Stimulated activated CD4-positive, alpha-beta T cell treated with anti-CD3 and anti-CD28 coated beads, Interleukin-12 subunit alpha, Interleukin-12 subunit beta, amount 100 ng/mL, for 4 hours (primary cell): ENCODE measurements around the gene MAZ.
"Not testable (repeated sequence)": the region's sequence is repeated elsewhere in the genome, so short reads cannot be mapped to it uniquely, and the experiment has no call there.

Experiments
- DNase-seq: peaks from one replicate; pipeline ENCODE4 v3.0.0-alpha.2; 2020

MAZ gene

DNA sequence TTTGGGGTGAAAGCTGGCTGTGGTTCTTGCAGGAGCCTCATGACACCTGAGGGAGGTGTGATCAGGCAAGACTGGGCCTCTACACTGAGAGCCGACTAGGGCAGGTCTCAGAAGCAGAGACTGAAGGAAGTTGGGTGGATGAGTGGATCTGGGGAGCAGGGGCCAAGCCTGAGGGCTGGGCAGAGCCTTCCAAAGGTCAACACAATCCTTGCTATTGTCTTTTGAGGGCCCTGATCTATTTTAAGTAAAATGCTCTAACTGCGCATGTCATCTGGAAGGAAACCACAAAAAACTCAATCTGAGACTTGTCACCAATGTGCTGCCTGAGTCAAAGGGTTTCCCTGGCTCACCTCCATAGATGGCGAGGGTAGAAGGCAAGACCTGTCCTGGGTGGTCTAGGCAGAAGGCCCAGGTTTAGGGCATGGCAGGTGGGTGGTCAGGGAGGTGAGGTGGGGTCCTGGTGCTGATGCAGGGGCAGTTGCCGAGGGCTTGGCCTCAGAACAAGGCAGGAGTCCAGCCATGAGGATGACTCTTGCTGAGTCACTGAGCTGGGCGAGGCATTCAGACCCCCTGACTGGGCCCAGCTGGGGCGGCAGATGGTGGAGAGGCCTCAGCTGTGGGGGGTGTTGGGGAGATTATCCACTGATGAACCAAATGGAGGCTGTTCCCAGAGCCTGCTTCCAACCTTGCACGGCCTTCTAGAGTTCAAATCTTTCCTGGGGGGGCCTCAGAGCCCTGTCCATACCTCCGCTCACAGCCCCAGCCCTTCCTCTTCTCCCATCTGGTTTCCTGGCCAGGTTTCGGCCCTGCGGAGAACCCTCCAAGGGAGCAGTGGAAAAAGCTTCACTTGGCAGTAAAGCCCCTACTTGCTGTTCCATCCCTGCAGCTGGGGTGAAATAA, 19.1 kb downstream of the MAZ start:
- no peak for DNase-seq

DNA sequence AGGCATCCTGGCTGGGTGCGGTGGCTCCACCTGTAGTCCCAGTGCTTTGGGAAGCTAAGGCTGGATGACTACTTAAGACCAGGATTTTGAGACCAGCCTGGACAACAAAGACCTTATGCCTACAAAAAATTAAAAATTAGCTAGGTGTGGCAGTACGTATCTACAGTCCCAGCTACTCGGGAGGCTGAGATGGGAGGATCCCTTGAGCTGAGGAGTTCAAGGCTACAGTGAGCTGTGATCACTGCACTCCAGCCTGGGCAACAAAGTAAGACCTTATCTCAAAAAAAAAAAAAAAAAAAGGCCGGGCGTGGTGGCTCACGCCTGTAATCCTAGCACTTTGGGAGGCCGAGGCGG, 20.0 kb downstream of the MAZ start:
- no peak for DNase-seq

DNA sequence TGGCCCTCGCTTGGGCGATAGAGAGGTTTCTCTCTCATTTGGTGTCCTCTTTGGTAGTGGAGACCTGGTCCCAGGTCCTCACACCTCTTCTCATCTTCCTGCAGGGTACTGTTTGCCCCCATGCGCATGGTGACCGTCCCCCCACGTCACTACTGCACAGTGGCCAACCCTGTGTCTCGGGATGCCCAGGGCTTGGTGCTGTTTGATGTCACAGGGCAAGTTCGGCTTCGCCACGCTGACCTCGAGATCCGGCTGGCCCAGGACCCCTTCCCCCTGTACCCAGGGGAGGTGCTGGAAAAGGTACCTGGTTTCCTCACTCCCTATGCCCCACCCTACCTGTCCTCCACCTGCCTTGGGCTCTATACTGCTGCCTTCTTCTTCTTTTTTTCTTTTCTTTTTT, 24.4 kb downstream of the MAZ start:
- no peak for DNase-seq

DNA sequence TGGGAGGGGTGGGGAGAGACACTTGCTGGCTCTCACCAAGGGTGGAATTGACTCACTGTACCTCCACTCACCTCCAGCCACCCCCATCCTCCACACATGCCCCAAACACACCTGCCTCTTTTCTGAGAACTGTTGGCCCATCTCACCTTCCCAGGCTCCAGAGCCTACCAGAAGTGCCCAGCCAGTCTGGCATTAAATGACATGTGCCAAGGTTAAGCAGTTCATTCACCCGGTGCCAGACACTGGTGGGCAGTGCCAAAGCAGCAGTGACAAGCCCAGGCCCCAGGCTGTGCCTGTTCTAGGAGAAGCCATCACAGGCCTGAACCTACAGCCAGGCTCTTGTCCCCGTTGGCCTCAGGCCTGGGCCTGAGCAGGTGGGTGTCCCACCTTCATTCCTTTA, 25.2 kb downstream of the MAZ start:
- no peak for DNase-seq

DNA sequence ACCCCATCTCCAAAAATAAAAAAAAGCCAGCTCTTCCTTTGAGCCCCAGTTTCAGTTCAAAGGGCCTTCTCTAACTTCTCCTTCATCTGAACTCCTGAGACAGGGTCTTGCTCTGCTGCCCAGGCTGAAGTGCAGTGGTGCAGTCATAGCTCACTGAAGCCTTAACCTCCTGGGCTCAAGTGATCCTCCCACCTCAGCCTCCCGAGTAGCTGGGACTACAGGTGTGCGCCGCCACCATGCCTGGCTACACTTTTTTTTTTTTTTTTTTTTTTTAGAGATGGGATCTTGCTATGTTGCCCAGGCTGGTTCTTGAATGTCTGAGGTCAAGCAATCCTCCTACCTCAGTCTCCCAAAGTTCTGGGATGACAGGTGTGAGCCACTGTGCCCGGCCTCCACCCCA, 26.9 kb downstream of the MAZ start:
- not testable (repeated sequence) for DNase-seq

DNA sequence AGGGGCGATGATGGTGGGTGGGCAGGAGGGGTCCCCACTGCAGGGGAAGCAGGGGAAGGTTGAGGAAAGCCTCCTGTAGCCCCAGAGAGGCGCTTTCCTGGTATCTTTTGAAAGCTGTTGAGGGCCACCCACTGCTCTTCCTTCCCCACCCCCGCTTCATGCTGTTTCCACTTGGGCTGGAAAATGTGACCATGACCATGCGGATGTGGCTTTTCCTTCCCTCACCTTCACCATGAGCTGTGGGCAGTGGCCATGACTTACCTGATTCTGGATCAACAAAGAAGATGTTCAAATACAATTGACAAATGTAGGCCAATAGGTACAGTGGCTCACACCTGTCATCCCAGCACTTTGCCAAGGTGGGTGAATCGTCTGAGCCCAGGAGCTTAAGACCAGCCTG, 27.8 kb downstream of the MAZ start:
- DNase-seq, result no peak

DNA sequence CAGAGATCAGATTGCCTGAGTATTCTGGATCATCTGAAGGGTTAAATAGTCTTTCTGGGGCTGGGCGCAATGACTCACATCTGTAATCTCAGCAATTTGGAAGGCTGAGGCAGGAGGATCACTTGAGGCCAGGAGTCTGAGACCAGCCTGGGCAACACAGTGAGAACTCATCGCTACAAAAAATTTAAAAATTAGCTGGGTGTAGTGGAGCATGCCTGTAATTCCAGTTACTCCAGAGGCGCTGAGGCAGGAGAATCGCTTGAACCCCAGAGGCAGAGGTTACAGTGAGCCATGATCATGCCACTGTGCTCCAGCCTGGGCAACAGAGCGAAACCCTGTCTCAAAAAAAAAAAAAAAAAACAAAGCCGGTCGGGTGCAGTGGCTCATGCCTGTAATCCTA, 29.6 kb downstream of the MAZ start:
- DNase-seq, result no peak

DNA sequence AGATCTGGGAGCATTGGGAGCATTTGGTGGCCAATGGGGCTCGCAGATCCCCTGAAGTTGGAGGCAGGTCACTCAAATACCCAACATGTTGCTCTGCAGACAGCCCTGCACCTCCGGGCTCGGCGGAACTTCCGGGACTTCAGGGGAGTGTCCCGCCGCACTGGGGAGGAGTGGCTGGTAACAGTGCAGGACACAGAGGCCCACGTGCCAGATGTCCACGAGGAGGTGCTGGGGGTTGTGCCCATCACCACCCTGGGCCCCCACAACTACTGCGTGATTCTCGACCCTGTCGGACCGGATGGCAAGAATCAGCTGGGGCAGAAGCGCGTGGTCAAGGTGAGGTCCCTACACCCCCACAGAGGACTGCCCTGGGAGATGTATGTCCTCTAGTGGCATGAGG, 30.3 kb downstream of the MAZ start:
- DNase-seq, result no peak

DNA sequence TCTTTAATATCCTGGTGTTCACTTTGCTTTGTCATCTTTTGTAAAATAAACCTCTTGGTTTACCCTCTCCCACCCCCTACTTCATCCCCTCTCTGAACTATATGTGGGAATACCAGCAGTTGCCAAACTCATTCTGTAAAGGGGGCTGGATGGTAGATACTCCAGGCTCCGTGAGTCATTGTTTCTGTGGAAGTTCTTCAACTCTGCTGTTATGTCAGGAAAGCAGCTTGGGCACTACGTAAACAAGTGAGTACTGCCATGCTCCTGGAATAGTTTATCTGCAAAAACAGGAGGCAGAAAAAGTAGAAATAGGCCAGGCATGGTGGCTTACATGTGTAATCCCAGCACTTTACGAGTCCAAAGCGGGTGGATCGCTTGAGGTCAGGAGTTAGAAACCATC, 31.5 kb downstream of the MAZ start:
- DNase-seq, result no peak

DNA sequence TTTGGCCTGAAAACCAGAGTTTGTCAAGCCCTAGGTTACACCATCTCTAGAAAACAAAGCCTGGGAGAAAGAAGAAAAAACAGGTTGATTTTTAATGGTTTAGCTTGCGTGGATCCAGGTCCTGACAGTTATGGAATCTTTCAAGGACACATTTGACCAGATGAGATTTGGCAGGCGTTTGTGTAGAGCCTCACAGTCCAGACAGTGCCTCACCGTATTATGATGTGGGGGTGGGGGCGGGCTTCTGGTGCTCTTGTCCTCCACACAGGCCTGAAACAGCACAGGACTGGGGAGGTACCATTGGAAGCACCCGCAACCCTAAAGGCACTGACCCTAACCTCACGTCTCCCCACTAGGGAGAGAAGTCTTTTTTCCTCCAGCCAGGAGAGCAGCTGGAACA, 33.5 kb downstream of the MAZ start:
- DNase-seq, result no peak

DNA sequence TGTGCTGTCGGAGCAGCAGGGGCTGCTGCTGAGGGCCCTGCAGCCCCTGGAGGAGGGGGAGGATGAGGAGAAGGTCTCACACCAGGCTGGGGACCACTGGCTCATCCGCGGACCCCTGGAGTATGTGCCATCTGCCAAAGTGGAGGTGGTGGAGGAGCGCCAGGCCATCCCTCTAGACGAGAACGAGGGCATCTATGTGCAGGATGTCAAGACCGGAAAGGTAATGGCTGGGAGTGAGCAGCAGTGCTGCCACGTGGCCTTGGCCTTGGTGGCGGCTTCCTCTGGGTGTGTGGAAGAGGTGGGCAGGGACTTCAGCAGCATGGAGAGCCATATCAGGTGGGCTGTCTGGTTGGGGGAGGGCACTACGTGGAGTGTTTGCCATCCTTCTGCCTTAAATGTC, 33.9 kb downstream of the MAZ start:
- DNase-seq, result no peak

DNA sequence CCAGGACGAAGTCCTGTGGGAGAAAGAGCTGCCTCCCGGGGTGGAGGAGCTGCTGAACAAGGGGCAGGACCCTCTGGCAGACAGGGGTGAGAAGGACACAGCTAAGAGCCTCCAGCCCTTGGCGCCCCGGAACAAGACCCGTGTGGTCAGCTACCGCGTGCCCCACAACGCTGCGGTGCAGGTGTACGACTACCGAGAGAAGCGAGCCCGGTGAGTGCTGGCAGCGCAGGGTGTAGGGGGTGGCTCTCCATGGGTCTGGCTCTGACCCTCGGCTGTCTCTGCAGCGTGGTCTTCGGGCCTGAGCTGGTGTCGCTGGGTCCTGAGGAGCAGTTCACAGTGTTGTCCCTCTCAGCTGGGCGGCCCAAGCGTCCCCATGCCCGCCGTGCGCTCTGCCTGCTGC, 35.3 kb downstream of the MAZ start:
- no peak for DNase-seq

DNA sequence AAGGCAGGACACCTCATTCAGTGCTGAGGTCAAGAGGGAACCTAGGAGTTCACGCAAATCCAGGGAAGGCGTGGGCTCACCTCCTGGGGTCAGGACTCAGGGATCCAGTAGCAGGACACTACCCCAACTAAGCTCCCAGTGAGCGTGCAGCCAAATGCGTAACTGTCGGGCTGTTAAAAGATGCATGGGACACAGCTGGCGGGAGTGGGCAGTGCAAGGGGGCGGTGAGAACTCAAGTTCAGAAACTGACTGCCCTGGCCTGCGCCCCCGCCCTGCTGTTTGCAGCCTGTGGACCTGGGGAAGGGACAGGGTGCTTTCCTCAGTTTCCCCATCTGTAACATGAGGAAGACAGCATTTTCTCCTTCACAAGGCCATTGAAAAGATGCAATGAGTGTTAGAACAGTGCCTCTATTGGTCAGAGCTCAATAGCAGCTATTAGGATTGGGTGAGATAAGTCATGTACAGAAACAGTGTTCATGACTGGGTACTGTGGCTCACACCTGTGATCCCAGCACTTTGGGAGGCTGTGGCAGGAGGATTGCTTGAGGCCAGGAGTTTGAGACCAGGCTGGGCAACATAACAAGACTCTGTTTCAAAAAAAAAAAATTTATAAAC, 36.5 kb downstream of the MAZ start:
- DNase-seq, result no peak

DNA sequence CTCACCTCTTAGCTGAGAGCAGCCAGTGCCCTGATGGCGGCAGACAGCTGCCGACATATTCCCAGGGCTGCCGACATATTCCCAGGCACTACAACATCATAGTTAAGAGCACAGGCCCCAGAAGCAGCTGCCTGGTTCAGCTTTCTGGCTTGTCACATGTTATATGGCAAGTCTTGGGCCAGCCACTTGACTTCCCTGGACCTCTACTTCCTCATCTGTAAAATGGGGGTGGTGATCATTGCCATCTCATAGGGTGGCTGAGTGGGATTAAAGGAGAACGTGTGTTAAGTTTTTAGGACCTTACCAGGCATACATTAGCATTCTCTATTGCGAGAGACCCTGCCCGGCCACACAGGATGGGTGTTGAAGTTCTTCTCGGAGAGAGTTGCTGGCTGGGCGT, 37.6 kb downstream of the MAZ start:
- DNase-seq, result no peak

DNA sequence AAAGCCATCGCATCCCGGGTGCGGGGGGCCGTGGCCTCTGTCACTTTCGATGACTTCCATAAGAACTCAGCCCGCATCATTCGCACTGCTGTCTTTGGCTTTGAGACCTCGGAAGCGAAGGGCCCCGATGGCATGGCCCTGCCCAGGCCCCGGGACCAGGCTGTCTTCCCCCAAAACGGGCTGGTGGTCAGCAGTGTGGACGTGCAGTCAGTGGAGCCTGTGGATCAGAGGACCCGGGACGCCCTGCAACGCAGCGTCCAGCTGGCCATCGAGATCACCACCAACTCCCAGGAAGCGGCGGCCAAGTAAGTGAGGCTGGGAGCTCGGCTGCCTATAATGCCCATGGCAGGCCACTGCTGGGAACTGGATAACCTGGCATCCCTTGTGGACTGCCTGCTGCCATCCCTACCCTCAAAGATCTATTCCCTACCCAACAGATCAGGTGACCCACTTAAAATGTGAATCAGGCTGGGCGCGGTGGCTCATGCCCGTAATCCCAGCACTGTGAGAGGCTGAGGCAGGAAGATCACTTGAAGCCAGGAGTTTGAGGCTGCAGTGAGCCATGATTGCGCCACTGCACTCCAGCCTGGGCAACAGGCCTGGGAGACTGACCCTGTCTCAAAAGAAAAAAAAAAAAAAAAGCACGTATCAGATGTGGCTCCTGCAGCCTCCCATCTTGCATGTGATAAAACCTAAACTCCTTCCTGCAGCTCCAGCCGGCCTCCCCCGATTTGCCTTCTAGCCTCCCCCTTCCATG, 38.4 kb downstream of the MAZ start:
- DNase-seq, result no peak

DNA sequence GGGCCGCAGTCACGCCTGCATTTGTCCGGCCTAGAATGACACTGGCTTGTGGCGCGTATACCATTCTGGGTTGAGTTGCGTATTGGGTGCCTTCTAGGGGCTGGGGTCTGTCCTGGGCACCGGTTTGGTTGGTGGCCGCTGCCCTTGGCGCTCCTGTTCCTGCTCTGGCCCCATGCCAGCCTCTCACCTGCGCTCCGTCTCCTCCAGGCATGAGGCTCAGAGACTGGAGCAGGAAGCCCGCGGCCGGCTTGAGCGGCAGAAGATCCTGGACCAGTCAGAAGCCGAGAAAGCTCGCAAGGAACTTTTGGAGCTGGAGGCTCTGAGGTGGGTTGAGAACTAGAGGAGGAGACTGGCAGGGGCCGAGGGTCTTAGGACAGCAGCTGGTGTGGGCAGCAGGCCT, 39.3 kb downstream of the MAZ start:
- DNase-seq, result no peak

DNA sequence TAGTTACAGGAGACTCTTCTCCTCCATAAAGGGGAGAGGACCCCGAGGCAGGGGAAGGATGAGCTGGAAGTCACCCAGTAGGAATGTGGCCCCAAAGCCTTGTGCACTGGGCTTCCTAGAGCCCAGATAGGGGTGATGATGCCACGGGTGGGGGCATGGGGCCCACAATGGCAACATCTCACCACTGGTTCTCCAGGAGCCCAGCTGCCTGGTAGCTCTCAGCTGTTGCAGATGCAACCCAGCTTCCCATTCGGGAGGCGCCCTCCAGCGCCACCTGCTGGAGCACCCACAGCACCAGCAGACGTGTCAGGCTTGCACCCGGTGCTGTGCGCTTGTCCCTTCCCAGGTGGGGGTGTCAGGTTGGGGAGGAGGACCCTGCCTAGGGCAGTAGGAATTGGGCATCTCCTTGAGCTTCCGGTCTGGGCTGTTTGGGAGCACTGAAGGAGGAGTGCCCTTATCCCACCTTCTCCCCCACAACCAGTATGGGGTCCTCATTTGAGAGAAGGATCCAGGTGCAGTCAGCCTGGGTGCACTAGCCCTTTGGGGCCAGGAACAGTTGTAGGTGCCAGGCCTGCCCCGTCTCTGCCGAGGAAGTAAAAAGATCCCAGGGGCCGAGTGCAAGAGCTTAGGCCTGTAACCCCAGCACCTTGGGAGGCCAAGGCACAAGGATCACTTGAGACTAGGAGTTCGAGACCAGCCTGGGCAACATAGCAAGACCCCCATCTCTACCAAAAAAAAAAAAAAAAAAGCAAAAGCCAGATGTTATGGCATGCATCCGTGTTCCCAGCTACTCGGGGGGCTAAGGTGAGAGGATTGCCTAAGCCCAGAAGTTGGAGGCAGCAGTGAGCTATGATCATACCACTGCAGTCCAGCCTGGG, 42.3 kb downstream of the MAZ start:
- peak; percentile 85 for DNase-seq

DNA sequence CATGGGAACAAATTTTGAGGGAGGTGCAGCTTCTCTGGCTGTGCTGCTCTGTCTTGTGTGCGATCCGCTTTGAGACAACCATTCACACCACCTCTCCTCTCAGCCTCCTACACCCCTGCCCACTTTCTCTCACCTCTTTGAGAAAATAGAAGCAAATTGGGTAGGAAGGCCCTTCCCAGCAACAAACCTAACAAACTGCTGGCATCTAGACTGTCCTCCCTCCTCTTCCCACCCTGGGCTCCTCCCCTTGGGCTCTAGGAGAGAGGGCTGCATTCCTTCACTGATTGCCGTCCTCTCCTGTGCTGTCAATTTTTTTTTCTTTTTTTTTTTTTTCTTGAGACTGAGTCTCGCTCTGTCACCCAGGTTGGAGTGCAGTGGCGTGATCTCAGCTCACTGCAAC, 43.2 kb downstream of the MAZ start:
- DNase-seq, result no peak

DNA sequence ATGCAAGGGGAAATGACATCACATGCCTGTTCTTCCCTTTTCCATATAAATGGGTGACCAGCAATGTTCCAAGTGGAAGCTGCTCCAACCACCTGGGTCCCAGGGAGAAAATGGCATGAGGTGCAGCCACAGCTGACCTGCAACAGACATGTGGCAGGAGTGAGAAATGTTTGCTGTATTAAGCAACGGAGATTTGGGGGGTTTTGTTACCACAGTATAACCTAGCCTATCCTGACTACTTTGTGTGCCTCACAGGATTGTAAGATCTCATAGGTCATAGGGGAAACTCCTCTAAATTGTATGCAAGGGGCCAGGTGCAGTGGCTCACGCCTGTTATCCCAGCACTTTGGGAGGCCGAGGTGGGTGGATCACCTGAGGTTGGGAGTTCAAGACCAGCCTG, 44.7 kb downstream of the MAZ start:
- no peak for DNase-seq

DNA sequence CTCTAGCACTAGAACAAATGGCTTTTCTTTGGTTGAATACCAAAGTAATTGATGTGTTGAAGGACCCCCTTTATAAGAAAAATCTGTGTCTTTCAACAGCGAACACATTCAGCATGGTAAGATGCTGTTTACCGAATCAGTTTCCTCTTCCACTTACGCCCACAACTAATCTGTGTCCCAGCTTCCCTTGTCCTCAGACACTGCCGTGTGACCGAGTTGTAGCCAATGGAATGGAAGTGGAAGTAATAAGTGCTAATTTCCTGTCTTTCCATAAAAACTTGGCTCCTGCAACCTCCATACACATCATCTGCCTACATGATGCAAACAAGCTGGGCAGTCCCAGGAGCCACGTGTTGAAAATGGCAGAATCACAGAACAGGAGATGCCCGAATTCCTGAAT, 46.3 kb downstream of the MAZ start:
- no peak for DNase-seq

DNA sequence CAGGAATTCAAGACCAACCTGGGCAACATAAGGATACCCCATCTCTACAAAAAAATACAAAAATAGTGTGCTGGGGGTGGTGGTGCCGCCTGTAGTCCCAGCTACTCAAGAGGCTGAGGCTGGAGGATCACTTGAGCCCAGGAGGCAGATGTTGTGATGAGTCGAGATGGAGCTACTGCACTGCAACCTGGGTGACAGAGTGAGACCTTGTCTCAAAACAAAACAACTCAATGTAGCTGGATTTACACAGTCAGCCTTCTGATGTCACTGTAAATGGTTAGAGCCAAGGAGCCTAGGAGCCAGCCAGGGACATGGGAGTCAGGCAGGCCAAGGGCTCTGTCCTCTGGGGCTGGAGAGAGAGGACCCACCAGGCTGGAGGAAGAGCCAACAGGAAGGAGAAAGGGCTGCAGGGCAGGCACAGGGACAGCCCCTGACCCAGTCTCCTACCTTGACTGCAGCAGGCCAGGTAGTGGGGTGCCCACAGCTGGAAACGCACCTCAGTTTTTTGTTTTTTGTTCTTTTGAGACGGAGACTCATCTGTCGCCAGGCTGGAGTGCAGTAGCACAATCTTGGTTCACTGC, 48.3 kb downstream of the MAZ start:
- no peak for DNase-seq

DNA sequence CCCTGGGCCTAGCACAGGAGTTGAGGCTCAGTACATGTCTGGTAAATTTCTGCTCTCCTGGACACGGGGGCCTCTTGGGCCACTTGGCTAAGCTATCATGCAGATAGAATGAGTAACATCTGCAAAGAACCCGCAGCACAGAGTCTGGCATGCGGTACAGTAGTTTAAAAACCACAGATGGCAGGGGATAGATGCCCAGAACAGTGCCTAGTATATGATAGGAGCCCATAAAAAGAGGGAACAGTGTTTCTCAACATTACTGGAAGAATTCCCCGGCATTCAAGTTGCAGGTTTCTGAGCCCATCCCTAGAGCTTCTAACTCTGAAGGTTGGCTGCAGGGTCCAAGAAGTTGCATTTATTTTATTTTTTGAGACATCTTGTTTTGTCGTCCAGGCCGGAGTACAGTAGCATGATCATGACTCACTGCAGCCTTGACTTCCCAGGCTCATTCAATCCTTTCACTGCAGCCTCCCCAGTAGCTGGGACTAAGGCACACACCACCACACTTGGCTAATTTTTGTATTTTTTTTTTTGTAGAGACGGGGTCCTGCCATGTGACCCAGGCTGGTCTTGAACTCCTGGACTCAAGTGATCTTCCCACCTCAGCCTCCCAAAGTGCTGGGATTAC, 50.9 kb downstream of the MAZ start:
- DNase-seq, result no peak
